ENCODE results near the gene RPTOR. TPM values are rescaled to one million over a fixed set of nuclear protein-coding genes. Genes with fewer than 3 reads are reported as not detected.

The RPTOR gene
- total RNA-seq, 4 donors from 2014 or later = 19.0 to 48.3 (median 27.3) TPM

DNA sequence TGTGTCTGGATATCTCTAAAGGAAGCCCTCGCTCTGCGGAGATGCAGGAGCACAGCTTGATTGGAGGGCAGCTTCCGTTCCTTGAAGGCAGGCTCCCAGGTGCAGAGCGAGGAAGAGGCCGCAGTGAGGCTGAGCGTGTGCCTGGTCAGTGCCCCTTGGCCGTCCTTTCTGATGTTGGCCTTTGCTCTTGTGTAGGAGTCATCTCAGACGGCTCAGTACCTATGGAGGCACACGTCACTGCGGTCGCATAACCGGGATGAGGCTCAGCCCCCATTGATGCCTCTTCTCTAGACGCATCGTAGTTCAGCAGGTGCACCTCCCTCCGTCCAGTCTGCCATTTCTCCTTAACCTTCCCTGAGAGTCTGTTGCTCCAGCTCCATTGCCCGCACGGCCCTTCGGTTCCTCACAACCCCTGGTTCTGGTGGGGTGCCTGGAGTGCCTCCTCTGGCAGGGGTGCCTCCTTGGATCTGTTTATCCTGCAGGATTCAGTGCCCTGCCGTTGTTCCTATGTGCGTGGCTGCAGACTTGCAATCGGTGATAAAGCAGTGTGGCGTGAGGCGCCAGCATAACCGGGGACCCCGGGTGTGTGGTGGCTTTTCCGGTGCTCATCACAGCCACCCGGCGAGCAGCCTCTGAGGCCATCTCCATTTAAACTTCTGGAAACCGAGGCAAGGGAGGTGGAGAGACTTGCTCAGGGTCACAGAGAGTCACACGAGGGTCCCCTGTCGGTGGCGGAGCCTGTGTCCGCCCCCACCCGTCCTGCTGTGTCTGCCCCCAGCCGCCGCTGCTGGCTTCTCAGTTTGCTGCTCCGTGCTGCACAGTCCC lies 258.2 kb downstream of the RPTOR start:
- Histone ChIP-seq H3K4me1 (no peaks in the 10 kb centered on the region), H3K27ac (no peak overlapping the region), H3K4me3 (no peak overlapping the region), H3K27me3 (no peaks in the 10 kb centered on the region), H3K36me3 (no peaks in the 10 kb centered on the region), H3K9me3 (peaks cover 0 to 8% of the 10 kb centered on the region in 2 donors)
- intact Hi-C loops (cut with DNase I; ENCODE audit: low total_unique reads) = no loop called here
- no peak for DNase-seq
- TF ChIP-seq, protein P1, sequence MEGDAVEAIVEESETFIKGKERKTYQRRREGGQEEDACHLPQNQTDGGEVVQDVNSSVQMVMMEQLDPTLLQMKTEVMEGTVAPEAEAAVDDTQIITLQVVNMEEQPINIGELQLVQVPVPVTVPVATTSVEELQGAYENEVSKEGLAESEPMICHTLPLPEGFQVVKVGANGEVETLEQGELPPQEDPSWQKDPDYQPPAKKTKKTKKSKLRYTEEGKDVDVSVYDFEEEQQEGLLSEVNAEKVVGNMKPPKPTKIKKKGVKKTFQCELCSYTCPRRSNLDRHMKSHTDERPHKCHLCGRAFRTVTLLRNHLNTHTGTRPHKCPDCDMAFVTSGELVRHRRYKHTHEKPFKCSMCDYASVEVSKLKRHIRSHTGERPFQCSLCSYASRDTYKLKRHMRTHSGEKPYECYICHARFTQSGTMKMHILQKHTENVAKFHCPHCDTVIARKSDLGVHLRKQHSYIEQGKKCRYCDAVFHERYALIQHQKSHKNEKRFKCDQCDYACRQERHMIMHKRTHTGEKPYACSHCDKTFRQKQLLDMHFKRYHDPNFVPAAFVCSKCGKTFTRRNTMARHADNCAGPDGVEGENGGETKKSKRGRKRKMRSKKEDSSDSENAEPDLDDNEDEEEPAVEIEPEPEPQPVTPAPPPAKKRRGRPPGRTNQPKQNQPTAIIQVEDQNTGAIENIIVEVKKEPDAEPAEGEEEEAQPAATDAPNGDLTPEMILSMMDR (IDR thresholded peaks at IDR 0.05) = no peak
- TF ChIP-seq POLR2A (IDR thresholded peaks at IDR 0.05) = no peak

DNA sequence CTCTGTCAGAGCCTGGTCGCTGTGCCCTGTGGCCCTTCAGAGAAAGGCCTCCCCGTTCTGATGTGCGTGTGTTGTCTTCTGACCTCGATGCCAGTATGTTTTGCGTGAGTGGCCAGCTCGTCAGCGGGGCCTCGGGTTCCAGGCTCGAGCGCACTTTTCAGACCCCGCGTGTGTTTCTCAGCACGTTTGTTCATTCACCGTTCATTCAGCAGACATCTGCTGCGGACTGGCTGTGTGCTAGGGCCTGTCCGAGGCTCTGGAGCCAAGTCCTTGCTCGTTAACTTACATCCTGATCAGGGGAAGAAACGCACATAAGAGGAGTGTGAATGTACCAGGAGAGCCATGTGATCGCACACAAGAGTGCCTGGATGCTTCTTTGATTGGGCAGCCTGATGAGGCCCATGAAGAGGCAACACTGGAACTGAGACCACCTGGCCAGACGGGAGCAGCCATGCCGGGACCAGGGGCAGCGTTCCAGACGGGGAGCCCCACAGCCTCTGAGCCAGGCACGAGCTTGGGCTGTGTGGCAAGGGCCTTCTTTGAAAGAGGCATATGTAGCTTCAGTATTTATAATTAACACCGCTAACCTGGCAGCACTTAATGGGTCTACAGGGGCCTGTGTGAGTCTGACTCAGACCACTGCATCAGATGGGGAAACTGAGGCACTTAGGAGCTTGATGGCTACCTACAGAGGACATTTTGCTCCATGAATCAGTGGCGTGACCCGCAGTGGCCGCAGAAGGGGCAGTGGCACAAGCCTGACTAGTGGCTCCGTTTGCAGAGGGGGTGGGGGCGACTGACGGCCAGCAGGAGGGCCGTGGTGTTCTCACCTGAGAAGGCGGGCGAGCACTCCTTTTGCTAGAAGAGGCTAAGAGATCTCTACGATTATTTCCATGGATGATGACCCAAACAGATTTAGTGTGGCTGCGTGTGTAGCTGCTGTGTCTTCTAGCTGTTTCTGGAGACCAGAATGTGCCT lies 259.1 kb downstream of the RPTOR start:
- H3K27me3 ChIP-seq = no peaks in the 10 kb centered on the region
- no peak for TF ChIP-seq POLR2A (IDR thresholded peaks at IDR 0.05)
- TF ChIP-seq, protein P1 (IDR thresholded peaks at IDR 0.05) = no peak
- H3K36me3 ChIP-seq = no peaks in the 10 kb centered on the region
- intact Hi-C loops (cut with DNase I; ENCODE audit: low total_unique reads) = no loop called here
- peak; percentile 8 to 9 for DNase-seq
- no peak overlapping the region for H3K27ac ChIP-seq
- no peak overlapping the region for H3K4me3 ChIP-seq
- H3K9me3 ChIP-seq = peaks cover 0 to 8% of the 10 kb centered on the region in 2 donors
- H3K4me1 ChIP-seq = no peaks in the 10 kb centered on the region

GRCh38 chr17:80804466-80804865 lies 259.8 kb downstream of the RPTOR start:
- H3K27ac ChIP-seq = no peak overlapping the region
- no peak for TF ChIP-seq POLR2A (IDR thresholded peaks at IDR 0.05)
- TF ChIP-seq, protein P1 (IDR thresholded peaks at IDR 0.05) = no peak
- peaks cover 0 to 8% of the 10 kb centered on the region in 2 donors for H3K9me3 ChIP-seq
- intact Hi-C loops (cut with DNase I; ENCODE audit: low total_unique reads) = no loop called here
- no peaks in the 10 kb centered on the region for H3K36me3 ChIP-seq
- H3K27me3 ChIP-seq = no peaks in the 10 kb centered on the region
- peak in 1 of 2 donors; percentile 6 for DNase-seq
- no peak overlapping the region for H3K4me3 ChIP-seq
- no peaks in the 10 kb centered on the region for H3K4me1 ChIP-seq

DNA sequence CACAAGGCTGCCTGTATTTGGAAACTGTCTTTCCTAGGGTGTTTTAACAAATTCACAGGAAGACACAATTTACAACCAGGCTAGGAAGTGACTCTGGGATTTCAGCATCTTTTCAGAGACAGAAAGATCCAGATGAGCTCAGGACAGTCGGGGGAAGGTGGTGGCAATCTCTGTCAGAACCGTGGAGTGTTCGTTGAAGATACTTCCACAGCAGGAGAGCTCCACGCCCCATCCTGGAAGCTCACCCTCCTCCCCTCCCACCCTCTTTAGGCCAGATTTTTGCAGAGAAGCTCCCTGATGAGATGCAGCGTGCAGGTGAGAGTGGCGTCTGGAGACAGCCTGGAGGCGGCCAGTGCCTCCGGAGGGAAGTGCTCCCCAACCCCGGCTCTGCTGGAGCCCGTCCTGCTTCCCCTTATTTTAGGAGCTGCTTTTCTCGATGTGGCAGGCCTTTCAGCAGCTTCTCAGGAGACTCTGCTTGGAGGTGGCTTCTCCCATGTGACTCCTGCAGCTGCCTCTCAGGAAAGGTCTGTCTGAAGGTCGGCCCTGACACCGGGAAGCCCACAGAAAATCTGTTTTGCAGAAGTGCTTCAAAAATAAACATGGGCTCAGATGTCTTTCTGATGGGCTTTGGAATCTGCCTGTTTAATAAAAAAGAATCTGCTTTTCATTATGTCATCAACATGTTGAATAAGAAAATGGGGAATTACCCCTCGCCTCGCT lies 260.6 kb downstream of the RPTOR start:
- no peak for DNase-seq
- Histone ChIP-seq H3K4me1 (no peaks in the 10 kb centered on the region), H3K4me3 (no peak overlapping the region), H3K36me3 (no peaks in the 10 kb centered on the region), H3K27me3 (no peaks in the 10 kb centered on the region), H3K27ac (no peak overlapping the region), H3K9me3 (peaks cover 0 to 8% of the 10 kb centered on the region in 2 donors)
- TF ChIP-seq, protein P1 (IDR thresholded peaks at IDR 0.05) = no peak
- TF ChIP-seq POLR2A (IDR thresholded peaks at IDR 0.05) = no peak
- intact Hi-C loops (cut with DNase I; ENCODE audit: low total_unique reads) = no loop called here
